Activated T-cell treated with anti-CD3 and anti-CD28 coated beads for 48 hours (primary cell): ENCODE results near the gene TMEM205.
"Not testable (repeated sequence)": the region's sequence is repeated elsewhere in the genome, so short reads cannot be mapped to it uniquely, and the experiment has no call there.

ENCODE experiments used
- DNase-seq: peaks from one replicate; pipeline ENCODE4 v3.0.0-alpha.2; 2020; ENCODE audit warnings: low read depth

Gene TMEM205

GRCh38 chr19:11339254-11340098, 6.6 kb downstream of the TMEM205 start, which contains the start of gene RAB3D:
Gene RAB3D (minus strand): TSS chr19:11339657. CDS start chr19:11337399, 2,258 bp downstream.
- DNase-seq, result peak; percentile 82

GRCh38 chr19:11338569-11339253, 7.4 kb downstream of the TMEM205 start:
- DNase-seq, result no peak

GRCh38 chr19:11338121-11338520, 7.9 kb downstream of the TMEM205 start:
- DNase-seq, result no peak

- no peak for DNase-seq
Observed at GRCh38 chr19:11337080-11337479, 9.0 kb downstream of the TMEM205 start.

- DNase-seq, result no peak
Observed at GRCh38 chr19:11335449-11336146, 10.5 kb downstream of the TMEM205 start.

- not testable (repeated sequence) for DNase-seq
Observed at GRCh38 chr19:11333838-11334237, 12.2 kb downstream of the TMEM205 start.

- DNase-seq, result no peak
Observed at GRCh38 chr19:11332822-11333221, 13.2 kb downstream of the TMEM205 start.

- DNase-seq, result no peak
Observed at GRCh38 chr19:11331502-11331901, 14.6 kb downstream of the TMEM205 start.

GRCh38 chr19:11330127-11330526, 15.9 kb downstream of the TMEM205 start:
- no peak for DNase-seq

- no peak for DNase-seq
Observed at GRCh38 chr19:11325544-11325943, 20.5 kb downstream of the TMEM205 start.

- no peak for DNase-seq
Observed at GRCh38 chr19:11324748-11325389, 21.2 kb downstream of the TMEM205 start.

- peak; percentile 18 for DNase-seq
Observed at GRCh38 chr19:11324079-11324661, 21.9 kb downstream of the TMEM205 start.

- DNase-seq, result no peak
Observed at GRCh38 chr19:11323601-11324078, 22.4 kb downstream of the TMEM205 start.

GRCh38 chr19:11322269-11323024, 23.6 kb downstream of the TMEM205 start:
- no peak for DNase-seq

- no peak for DNase-seq
Observed at GRCh38 chr19:11321191-11322126, 24.6 kb downstream of the TMEM205 start.

GRCh38 chr19:11320278-11320995, 25.6 kb downstream of the TMEM205 start:
- DNase-seq, result not testable (repeated sequence)

GRCh38 chr19:11306337-11306736, 39.7 kb downstream of the TMEM205 start:
- no peak for DNase-seq

GRCh38 chr19:11304936-11305335, 41.1 kb downstream of the TMEM205 start:
- no peak for DNase-seq

- no peak for DNase-seq
Observed at GRCh38 chr19:11300811-11301120, 45.3 kb downstream of the TMEM205 start.
